Karpas-422 (cell line): ENCODE data around the gene WASHC3. TPM values are rescaled to one million over a fixed set of nuclear protein-coding genes. Genes with fewer than 3 reads are reported as not detected.

Source experiments
- DNase-seq: peaks from one replicate; pipeline ENCODE4 v3.0.0-alpha.2; 2015
- H2AFZ ChIP-seq: fragments of 200-600 bp; sonication (generic); 2 replicates; pipeline ENCODE4 v1.6.1; 2014; ENCODE audit warnings: antibody characterized with exemption, low read length, mixed read lengths
- H3K27ac ChIP-seq: fragments of 200-600 bp; sonication (generic); 2 replicates; pipeline ENCODE4 v1.5.1; 2014; ENCODE audit warnings: mild to moderate bottlenecking, low read length, moderate library complexity
- H3K27me3 ChIP-seq: fragments of 200-600 bp; sonication (generic); 2 replicates; pipeline ENCODE4 v1.6.1; 2014; ENCODE audit warnings: low read length, mixed read lengths
- H3K36me3 ChIP-seq: fragments of 200-600 bp; sonication (generic); 2 replicates; pipeline ENCODE4 v1.6.1; 2014; ENCODE audit warnings: low read length, mixed read lengths; ENCODE audit not compliant: insufficient read depth
- H3K4me1 ChIP-seq: fragments of 200-600 bp; sonication (generic); 2 replicates; pipeline ENCODE4 v1.6.1; 2014; ENCODE audit warnings: mild to moderate bottlenecking, low read length, mixed read lengths
- H3K4me2 ChIP-seq: fragments of 200-600 bp; sonication (generic); 2 replicates; pipeline ENCODE4 v1.6.1; 2014; ENCODE audit warnings: low read length, low read depth, mild to moderate bottlenecking; ENCODE audit not compliant: poor library complexity, severe bottlenecking
- H3K4me3 ChIP-seq: fragments of 200-600 bp; sonication (generic); 2 replicates; pipeline ENCODE4 v1.5.1; 2014; ENCODE audit warnings: mild to moderate bottlenecking, antibody characterized with exemption, low read length, mixed read lengths
- H3K79me2 ChIP-seq: fragments of 200-600 bp; sonication (generic); 2 replicates; pipeline ENCODE4 v1.6.1; 2014; ENCODE audit warnings: mild to moderate bottlenecking, low read length, mixed read lengths
- H3K9ac ChIP-seq: fragments of 200-600 bp; sonication (generic); 2 replicates; pipeline ENCODE4 v1.6.0; 2014; ENCODE audit warnings: low read length
- H3K9me2 ChIP-seq: fragments of 200-600 bp; sonication (generic), shearing (Covaris generic); replicated peaks from 2 replicates; pipeline ENCODE4 v1.6.0; 2014; ENCODE audit warnings: mild to moderate bottlenecking, low read length, moderate library complexity; ENCODE audit not compliant: insufficient read depth
- H3K9me3 ChIP-seq: fragments of 300-700, 200-600 bp; sonication (generic); 2 replicates; pipeline ENCODE4 v1.6.1; 2014; ENCODE audit warnings: low read length, mixed read lengths
- H4K20me1 ChIP-seq: fragments of 200-600 bp; sonication (generic); 2 replicates; pipeline ENCODE4 v1.6.1; 2014; ENCODE audit warnings: mild to moderate bottlenecking, antibody characterized with exemption, low read length, low read depth; ENCODE audit not compliant: insufficient read depth
- total RNA-seq: library from RNA; depleted of rRNA; stranded (reverse); fragments of >200 nt; shearing (Covaris generic); gene quantifications from 2 replicates; pipeline ENCODE4 v1.2.3, GENCODE V29; 2014; ENCODE audit warnings: low replicate concordance

WASHC3 gene
- total RNA-seq, 1 experiment from 2014 or later, result 75.1 TPM

GRCh38 chr12:102059343-102059742 lies 2.4 kb downstream of the WASHC3 start:
- Histone ChIP-seq H3K27ac (no peak overlapping the region), H3K9me2 (no peaks in the 10 kb centered on the region), H3K4me2 (no peak overlapping the region), H3K36me3 (peaks cover 40% of the 10 kb centered on the region), H3K79me2 (peaks cover 14% of the 10 kb centered on the region; the same call in 1 of the 2 replicates), H3K27me3 (no peaks in the 10 kb centered on the region), H3K9ac (no peak overlapping the region), H3K4me3 (no peak overlapping the region), H3K9me3 (no peaks in the 10 kb centered on the region), H2AFZ (no peak overlapping the region), H3K4me1 (peaks cover 10% of the 10 kb centered on the region; the same call in 1 of the 2 replicates), H4K20me1 (no peaks in the 10 kb centered on the region)
- no peak for DNase-seq

- H3K27me3 ChIP-seq, result no peaks in the 10 kb centered on the region
- H3K4me3 ChIP-seq, result no peak overlapping the region
- no peak overlapping the region for H3K27ac ChIP-seq
- no peaks in the 10 kb centered on the region for H3K9me2 ChIP-seq
- no peaks in the 10 kb centered on the region for H4K20me1 ChIP-seq
- peaks cover 38% of the 10 kb centered on the region for H3K36me3 ChIP-seq
- H3K4me2 ChIP-seq, result no peak overlapping the region
- H3K79me2 ChIP-seq, result peaks cover 14% of the 10 kb centered on the region
- H3K4me1 ChIP-seq, result no peaks in the 10 kb centered on the region
- H2AFZ ChIP-seq, result no peak overlapping the region
- H3K9ac ChIP-seq, result no peak overlapping the region
- H3K9me3 ChIP-seq, result no peaks in the 10 kb centered on the region
- DNase-seq, result no peak
These were observed 7.4 kb downstream of the WASHC3 start for GRCh38 chr12:102054345-102054744.

- no peak overlapping the region for H3K4me3 ChIP-seq
- H3K9me2 ChIP-seq, result no peaks in the 10 kb centered on the region
- H3K36me3 ChIP-seq, result peaks cover 36% of the 10 kb centered on the region
- H3K4me1 ChIP-seq, result no peaks in the 10 kb centered on the region
- no peak overlapping the region for H2AFZ ChIP-seq
- H4K20me1 ChIP-seq, result no peaks in the 10 kb centered on the region
- H3K79me2 ChIP-seq, result peaks cover 14% of the 10 kb centered on the region
- H3K27me3 ChIP-seq, result no peaks in the 10 kb centered on the region
- H3K9ac ChIP-seq, result no peak overlapping the region
- H3K27ac ChIP-seq, result no peak overlapping the region
- no peak overlapping the region for H3K4me2 ChIP-seq
- H3K9me3 ChIP-seq, result no peaks in the 10 kb centered on the region
- no peak for DNase-seq
These were observed 8.8 kb downstream of the WASHC3 start for GRCh38 chr12:102053062-102053349.

DNA sequence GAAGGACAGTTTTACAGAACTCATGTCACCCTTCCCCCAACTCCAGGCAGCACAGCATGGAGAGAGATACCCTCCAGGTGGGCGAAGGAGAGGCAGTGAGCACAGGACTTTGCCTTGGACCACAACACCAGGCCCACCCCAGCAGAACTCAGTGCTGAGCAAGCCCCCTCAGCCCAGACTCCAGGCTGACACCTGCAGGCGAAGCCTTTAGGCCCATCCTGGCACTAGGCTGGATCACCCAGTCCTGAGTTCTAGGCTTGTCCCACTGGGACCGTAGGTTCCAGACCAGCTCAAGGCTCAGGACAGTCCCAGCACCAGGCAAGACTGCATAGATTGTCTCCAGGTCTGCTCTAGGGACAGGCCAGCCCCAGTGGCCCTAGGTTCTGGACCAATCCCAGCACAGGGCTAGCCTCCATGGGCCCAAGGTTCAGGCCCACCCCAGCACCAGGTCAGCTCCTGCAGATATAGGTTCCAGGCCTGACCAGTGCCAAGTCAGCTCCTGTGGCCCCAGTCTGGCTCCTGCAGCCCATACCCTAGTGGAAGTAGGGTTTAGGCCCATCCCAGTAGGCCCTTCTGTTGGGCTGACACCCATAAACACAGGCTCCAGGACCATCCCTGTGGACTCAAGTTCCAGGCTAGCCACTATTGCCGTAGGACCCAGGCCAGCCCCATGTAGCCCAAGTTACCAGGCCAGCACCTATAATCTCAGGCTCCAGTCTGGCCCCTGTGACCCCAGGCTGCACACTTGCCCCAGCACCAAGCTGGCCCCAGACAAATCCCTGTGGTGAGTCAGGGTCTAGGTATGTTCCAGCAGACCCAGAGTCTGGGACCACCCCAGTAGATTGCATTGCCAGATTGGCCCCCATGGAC lies 9.4 kb downstream of the WASHC3 start:
- Histone ChIP-seq H3K27ac (no peak overlapping the region), H3K79me2 (peaks cover 14% of the 10 kb centered on the region), H3K36me3 (peaks cover 30% of the 10 kb centered on the region)

GRCh38 chr12:102051431-102051965 lies 10.3 kb downstream of the WASHC3 start:
- no peaks in the 10 kb centered on the region for H3K9me3 ChIP-seq
- no peak overlapping the region for H3K4me3 ChIP-seq
- DNase-seq, result no peak
- H3K4me1 ChIP-seq, result no peaks in the 10 kb centered on the region
- H3K9me2 ChIP-seq, result no peaks in the 10 kb centered on the region
- peaks cover 13% of the 10 kb centered on the region for H3K79me2 ChIP-seq
- no peak overlapping the region for H3K9ac ChIP-seq
- H3K4me2 ChIP-seq, result no peak overlapping the region
- no peak overlapping the region for H2AFZ ChIP-seq
- no peaks in the 10 kb centered on the region for H3K27me3 ChIP-seq
- no peaks in the 10 kb centered on the region for H4K20me1 ChIP-seq
- no peak overlapping the region for H3K27ac ChIP-seq
- peaks cover 23% of the 10 kb centered on the region for H3K36me3 ChIP-seq

More for the DNA sequence above, 9.4 kb downstream of the WASHC3 start:
- no peak for DNase-seq
- H3K27me3 ChIP-seq, result no peaks in the 10 kb centered on the region
- H3K9ac ChIP-seq, result no peak overlapping the region
- H4K20me1 ChIP-seq, result no peaks in the 10 kb centered on the region
- no peak overlapping the region for H3K4me3 ChIP-seq
- no peaks in the 10 kb centered on the region for H3K9me2 ChIP-seq
- no peaks in the 10 kb centered on the region for H3K4me1 ChIP-seq
- no peaks in the 10 kb centered on the region for H3K9me3 ChIP-seq
- no peak overlapping the region for H3K4me2 ChIP-seq
- no peak overlapping the region for H2AFZ ChIP-seq

GRCh38 chr12:102050660-102051430 lies 10.9 kb downstream of the WASHC3 start:
- Histone ChIP-seq H3K27ac (no peak overlapping the region), H3K27me3 (no peaks in the 10 kb centered on the region), H3K4me1 (no peaks in the 10 kb centered on the region), H3K4me3 (no peak overlapping the region), H3K79me2 (peaks cover 13% of the 10 kb centered on the region), H2AFZ (no peak overlapping the region), H3K9ac (no peak overlapping the region), H3K9me2 (no peaks in the 10 kb centered on the region), H3K9me3 (no peaks in the 10 kb centered on the region), H3K36me3 (peaks cover 18% of the 10 kb centered on the region), H3K4me2 (no peak overlapping the region), H4K20me1 (no peaks in the 10 kb centered on the region)
- no peak for DNase-seq

DNA sequence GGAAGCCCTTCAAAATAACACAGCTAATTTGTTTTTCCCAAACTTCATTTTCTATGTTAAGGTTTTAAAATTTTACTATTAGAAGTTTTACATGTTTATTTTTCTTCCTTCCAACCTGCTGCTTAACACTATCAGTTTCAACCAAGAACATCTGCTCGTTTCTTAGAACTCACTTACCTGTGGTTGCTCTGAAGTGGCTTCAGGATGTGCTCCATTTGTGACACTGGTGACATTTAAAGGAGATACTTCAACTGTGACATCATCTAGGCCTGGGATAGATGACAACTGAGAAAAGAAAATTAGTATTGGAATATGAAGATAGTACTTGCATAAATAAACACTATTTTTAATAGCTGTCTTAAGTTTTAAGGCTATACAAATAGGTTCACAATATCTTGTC lies 17.9 kb downstream of the WASHC3 start:
- no peak for DNase-seq
- no peaks in the 10 kb centered on the region for H3K9me2 ChIP-seq
- H3K9ac ChIP-seq, result no peak overlapping the region
- H3K27me3 ChIP-seq, result no peaks in the 10 kb centered on the region
- no peak overlapping the region for H3K4me2 ChIP-seq
- H3K9me3 ChIP-seq, result no peaks in the 10 kb centered on the region
- peaks cover 14% of the 10 kb centered on the region for H3K4me1 ChIP-seq
- no peaks in the 10 kb centered on the region for H4K20me1 ChIP-seq
- H3K79me2 ChIP-seq, result 0 out of 2 replicates have a peak, but pooled peaks cover 4% of the 10 kb centered on the region
- peaks cover 16% of the 10 kb centered on the region for H3K36me3 ChIP-seq
- H2AFZ ChIP-seq, result no peak overlapping the region
- no peak overlapping the region for H3K4me3 ChIP-seq
- H3K27ac ChIP-seq, result no peak overlapping the region
